Right ventricle myocardium inferior (tissue), 1 donor: Measurements from ENCODE around the gene GJB4. TPM values are rescaled to one million over a fixed set of nuclear protein-coding genes. Genes with fewer than 3 reads are reported as not detected.
"Not testable (repeated sequence)": the region's sequence is repeated elsewhere in the genome, so short reads cannot be mapped to it uniquely, and the experiment has no call there.

ENCODE experiments used
- ATAC-seq: fragments of 200-7000 bp; cut with Tn5 transposase; one replicate; pipeline ENCODE4 v1.9.1; 2020; ENCODE audit warnings: mild to moderate bottlenecking, moderate library complexity
- DNase-seq: peaks from one replicate; pipeline ENCODE4 v3.0.0; 2021; ENCODE audit errors: missing footprints
- intact Hi-C: fragments of 100-400 bp; cut with DNase I; formaldehyde crosslinking; loops from one replicate; pipeline ENCODE4 v1.11.0; 2022
- long read RNA-seq: library from polyadenylated mRNA; unstranded; transcript quantifications from one replicate; pipeline ENCODE4 v2.0.0, GENCODE V29; 2021
- total RNA-seq: library from RNA; stranded (reverse); fragmentation: NEBNext Ultra II Directional; extraction: Animal tissue kit (Norgen Biotek cat#: 25700); gene quantifications from one replicate; pipeline ENCODE4 v1.2.1, GENCODE V29; 2021
- donor health status: DM: no; HTN: yes; CAD: no; lungs with severe emphysema.

GJB4 gene
- not detected for total RNA-seq
- long read RNA-seq, result 0 reads

DNA sequence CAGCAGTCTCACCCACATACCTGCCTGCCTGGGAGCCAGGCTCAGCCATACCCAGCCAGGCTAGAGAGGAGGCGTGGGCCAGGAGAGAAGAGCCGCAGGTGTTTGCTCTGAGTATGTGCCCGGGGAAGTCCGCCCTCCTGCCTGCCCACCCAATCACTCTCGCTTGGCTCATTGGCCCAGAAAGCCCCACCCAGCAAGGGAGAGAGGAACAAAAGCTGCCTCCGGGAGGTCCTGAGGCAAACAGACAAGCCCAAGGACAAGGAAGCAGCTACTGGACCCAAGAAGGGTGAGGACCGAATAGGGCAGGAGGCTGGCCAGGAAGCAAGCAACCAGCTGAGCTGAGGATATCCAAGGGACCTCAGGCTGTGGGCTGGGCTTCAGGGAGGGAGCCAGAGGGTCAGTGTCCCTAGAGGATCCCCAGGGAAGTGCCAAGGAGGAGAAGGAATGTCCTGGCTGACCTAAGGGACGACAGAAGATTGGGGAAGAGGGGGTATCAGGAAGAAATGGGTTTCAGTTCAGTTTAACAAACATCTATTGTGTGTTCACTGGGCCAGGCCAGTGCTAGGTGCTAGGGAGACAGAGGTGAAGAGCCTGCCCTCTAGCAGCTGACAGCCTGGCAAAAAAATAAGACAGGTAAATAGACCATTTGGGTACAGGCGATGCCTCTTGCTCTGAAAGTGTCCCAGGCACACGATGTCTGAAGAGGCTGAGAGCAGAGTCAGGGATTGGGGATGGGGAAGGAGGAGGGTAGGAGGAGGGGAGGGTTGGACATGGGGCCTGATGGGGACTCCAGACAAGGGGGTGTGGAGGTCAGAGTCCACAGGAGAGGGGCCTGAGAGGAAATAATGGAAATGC, at the start of gene GJB4:
TSS of gene GJB4 (plus strand) at position 238 of the 855 bp plus-strand sequence. CDS start 1,515 bp downstream, outside the sequence.
- no peak for ATAC-seq
- DNase-seq, result no peak
- intact Hi-C loops, result no loop called here

DNA sequence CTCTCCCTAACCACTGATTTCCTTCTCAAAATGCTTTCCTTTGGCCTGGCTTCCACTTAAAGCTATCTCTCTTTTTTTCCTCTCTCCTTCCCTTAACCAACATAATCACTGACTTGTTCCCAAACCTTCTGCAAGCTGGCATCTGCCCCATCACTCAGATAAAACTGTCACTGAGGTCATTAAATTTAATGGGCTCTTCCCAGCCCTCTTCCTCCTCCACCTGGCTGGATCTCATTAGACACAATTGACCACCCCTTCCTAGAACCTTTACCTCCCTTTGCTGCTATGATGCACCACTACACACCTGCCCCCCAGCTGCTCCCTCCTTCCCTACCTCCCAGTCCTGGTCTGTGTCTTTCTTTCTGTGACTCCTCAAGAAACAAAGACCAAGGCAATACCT, 48.7 kb upstream of the GJB4 start:
- ATAC-seq (no peak), DNase-seq (no peak)
- intact Hi-C loops, result no loop called here

DNA sequence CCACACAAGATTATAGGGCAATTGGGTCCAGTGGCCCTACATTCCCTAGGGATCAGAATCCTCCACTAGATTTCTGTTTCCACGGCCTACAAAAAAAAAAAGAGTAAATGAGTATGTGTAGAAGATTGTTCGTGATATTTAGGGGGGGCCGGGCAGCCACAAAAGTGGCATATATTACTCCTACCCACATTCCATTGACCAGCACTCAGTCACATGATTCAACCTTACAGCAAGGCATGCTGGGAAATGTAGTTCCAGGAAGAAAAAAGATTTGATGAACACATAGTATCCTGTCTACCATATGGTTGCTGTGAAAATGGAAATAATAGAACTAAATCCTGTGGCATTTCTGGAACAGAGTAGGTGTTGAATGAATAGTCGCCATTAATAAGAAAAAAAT, 48.1 kb upstream of the GJB4 start:
- intact Hi-C loops, result no loop called here
- no peak for ATAC-seq
- DNase-seq, result no peak

DNA sequence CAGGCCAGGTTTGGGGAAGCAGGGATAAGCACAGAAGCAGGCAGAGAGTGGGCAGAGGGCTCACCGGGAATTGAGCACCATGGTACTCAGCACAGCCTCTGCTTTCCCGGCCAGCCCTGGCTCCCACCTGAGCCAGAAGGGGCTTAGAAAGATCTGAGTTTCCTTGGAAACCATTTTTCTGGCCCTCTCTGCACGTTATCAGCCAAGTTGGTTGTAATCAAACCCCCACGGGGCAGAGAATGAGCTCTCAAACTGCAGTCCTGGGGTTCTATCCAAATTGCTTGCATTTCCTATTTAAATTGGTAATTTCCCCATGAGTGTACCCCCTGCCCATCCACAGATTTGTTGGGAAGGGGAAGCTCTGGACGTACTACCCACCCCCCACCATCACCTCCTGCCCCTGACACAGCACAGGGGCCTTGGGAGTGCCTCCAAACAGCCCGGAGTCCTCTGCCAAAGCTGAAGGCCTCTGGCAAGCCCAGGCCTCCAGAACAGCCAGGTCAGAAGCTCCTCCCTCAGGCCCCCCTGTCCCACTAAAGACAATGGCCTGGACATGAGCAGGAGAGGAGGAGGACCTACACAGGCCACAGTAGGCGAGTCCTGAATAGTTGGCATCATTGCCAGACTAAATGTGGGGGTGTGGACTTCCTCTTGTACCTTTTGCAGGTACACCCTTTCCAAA, 47.4 kb upstream of the GJB4 start:
- ATAC-seq (peak; percentile 39), DNase-seq (no peak)
- intact Hi-C loops, result no loop called here

DNA sequence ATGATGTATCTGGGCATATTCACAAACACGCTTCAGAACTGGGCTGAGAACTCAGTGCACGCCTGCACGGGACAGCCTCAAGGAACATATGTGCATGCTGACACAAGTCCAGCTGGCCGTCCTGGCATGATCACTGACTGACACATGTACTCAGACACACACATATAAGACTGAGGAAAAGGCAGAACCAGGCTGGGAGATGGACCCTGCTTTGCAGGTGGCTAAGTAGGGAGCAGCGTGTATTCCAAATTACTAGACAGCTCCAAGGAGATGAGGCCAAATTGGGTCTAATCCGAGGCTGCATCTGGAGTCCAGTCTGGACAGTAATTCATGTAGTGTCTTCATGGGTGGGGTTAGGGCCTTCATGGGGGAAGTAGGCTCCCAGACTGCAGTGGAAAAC, 46.1 kb upstream of the GJB4 start:
- ATAC-seq, result no peak
- DNase-seq, result no peak
- intact Hi-C loops, result no loop called here

DNA sequence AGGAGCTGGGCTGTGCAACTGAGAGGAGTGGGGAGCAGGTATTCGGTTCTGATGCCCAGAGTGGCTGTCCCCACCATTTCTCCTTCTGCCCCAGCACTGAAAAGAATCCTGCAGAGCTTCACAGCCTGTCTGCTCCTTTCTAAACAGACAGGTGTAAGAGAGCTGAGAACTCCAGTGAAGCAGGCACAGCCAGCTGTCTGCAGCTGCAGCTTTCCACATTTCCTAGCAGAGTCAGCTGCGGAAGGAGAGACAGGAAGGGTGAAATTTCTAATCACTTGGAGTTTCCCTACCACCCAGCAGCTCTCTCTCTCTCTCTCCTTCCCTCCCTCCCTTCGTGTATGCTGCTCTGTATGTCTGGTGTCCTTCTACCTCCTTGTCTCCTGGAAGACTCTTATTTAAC, 45.2 kb upstream of the GJB4 start:
- intact Hi-C loops, result no loop called here
- no peak for ATAC-seq
- DNase-seq, result no peak

DNA sequence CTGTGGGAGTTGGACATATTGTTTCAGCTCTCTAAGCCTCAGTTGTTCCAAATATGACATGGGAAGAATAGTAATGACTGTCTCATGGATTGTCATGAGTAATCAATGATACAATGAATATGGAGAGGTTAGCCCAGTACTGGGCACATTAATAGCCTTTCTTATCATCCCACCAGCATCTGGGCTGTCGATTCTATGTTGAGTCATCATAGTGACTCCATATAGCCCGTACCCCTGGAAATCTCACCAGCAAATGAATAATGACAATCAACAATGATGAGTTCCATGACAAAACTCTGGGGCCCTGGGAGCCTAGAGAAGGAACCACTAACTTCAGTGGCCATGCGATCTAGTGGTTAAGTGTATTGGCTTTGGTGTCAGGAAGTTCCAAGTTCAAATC, 44.4 kb upstream of the GJB4 start:
- intact Hi-C loops, result no loop called here

DNA sequence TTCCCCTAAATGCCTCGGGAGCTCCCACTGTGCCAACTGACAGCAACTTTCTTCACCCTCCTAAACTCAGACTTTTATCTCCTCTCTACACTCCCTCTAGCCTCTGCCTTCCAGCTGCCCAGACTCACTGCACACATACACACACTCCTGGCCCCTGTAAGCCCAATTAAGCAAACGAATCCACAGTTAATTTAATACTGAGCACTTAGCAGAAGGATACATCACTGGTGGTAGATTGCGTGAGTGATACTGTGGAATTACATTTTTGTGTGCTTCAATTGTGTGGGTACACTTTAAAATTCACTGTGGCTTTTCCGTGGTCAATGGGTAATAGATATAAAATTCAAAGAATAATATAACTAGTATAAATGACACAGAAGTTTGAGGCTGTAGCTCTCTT, 38.3 kb upstream of the GJB4 start:
- DNase-seq (no peak), ATAC-seq (no peak)
- intact Hi-C loops, result no loop called here

More for the DNA sequence above, 44.4 kb upstream of the GJB4 start:
- DNase-seq, result no peak
- ATAC-seq, result no peak

DNA sequence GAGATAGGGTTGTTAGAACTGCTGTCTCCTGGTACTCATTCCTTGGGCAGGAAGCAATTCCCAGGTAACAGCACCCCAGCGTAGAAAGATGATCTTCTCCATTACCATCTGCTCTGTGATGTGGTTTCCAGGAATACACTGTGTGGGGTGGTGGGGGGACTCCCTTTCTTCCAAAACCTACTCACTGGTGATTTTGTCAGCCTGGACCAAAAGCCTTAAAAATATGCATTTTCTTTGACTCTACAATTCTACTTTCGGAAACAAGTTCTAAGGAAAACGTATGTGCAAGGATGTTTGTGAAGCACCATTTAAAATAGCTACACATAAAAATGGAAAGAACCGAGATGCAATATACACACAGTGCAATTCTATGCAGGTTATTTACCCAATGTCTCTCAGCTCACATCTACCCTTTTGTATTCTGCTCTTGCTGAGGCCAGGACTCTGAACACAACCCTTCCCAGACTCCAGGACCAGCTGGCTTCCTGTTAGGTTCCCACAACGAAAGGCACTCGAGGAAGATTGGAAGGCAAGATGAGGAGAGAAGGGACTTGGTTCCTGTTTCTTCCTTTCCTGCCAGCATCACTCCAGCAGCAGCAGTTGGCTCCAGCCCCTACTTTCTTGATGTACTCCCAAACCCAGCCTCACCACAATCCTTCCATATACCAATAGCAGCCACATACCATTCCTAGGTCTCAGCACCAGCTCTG, 37.7 kb upstream of the GJB4 start:
- ATAC-seq, result no peak
- intact Hi-C loops, result no loop called here
- no peak for DNase-seq

DNA sequence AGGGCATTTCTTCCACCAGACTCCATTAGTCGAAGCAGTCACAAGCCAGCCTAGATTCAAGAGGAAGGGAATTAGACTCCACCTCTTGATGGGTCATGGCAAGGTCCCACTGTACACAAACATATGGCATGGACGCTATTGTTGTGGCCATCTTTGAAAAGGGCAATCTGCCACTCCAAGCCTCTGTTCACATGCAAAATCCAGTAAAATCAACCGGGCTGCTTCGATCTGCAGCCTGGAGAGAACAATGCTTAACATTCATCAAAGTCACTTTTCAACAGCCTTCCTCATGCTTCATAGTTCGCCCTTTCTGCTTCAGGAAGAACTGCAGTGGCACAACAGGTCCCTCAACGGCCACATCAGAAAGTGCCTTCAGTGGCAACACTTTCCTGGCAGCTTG, 32.7 kb upstream of the GJB4 start:
- DNase-seq (no peak), ATAC-seq (no peak)
- intact Hi-C loops, result no loop called here

DNA sequence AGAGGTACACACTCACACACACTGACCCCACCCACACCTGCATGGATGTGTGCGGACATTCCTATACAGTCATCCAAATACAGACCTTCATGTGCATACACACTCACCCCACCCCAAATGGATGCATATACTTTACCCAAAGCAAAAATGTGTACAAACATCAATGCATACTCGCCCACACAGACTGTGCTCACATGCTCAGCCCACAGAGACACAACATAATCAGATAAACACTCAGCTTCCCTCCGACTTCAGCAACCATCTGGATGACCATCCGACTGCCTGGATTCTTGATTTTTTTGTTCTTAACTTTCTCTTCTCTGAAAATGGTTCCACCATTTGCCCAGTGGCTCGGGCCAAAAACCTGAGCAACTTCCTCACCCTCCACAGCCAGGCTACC, 29.1 kb upstream of the GJB4 start:
- ATAC-seq (no peak), DNase-seq (no peak)
- intact Hi-C loops, result no loop called here

DNA sequence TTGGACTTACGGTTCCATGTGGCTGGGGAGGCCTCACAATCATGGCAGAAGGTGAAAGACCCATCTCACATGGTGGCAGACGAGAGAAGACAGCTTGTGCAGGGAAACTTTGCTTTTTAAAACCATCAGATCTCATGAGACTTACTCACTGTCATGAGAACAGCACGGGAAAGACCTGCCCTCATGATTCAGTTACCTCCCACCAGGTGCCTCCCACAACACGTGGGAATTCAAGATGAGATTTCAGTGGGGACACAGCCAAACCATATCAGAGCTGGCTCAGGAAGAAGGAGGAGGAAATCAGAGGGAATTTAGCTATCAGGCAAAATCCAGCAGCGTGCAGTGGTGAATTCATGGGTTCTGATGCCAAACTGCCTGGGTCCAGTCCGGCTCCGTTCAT, 26.7 kb upstream of the GJB4 start:
- DNase-seq, ATAC-seq, intact Hi-C loops: not testable (repeated sequence)

DNA sequence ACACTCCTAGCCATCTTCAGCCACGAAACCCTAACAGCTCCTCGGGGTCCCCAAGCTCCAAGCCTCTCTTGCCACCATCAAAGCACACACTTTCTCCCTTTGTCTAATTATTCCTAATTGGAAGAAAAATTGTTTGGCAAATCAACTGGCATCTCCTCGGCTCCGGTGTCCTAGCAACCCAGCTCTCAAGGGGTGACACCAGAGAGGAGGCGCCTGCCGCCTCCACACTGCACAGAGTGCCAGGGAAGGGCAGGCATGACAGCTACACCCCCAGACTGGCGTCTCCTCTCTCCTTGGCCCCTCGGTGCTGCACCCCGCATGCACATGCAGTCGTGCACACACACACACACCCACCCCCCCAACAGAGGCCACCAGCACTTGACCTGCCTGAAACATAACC, 22.8 kb upstream of the GJB4 start:
- DNase-seq (no peak), ATAC-seq (no peak)
- intact Hi-C loops, result loop anchor here (2.0 kb wide), 1 partner anchor 56 kb away; no protein-coding TSS in a partner anchor

DNA sequence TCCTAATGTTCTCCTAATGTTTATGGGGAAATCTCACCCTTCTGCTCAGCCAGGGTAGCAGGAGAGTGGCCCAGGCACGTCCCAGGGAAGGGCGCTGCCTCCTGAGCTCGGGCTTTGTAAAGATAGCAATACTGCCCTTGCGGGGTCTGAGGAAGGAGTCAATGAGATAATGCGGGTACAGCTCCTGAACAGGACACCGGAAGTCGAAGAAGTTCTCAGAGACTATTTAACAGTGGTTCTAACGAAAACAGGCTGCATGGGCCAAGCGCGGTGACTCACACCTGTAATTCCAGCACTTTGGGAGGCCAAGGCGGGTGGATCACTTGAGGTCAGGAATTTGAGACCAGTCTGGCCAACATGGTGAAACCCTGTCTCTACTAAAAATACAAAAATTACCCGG, 22.3 kb upstream of the GJB4 start:
- ATAC-seq, DNase-seq: not testable (repeated sequence)
- intact Hi-C loops, result loop anchor here (2.0 kb wide), 1 partner anchor 56 kb away; no protein-coding TSS in a partner anchor

DNA sequence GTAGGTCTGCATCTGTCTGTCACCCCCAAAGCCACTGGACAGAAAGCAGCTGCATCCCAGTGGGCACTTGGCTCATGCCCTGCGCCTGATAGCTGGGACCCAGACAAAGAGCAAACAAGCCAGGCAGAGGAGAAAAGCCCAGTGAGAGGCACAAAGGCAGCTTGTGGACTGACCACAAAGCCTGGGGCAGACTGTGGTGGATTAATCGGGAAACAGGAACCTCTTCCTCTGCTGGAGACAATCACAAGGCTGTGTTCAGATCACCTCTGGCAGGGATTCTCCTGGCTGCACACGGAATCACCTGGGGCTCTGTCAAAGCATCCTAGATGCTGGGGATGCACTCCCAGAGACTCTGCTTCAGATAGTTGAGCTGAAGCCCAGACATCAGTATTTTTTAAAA, 19.9 kb upstream of the GJB4 start:
- intact Hi-C loops, result loop anchor here (5.0 to 10.0 kb wide), 2 partner anchors 285 to 1107 kb away; no protein-coding TSS in a partner anchor
- no peak for ATAC-seq
- no peak for DNase-seq

DNA sequence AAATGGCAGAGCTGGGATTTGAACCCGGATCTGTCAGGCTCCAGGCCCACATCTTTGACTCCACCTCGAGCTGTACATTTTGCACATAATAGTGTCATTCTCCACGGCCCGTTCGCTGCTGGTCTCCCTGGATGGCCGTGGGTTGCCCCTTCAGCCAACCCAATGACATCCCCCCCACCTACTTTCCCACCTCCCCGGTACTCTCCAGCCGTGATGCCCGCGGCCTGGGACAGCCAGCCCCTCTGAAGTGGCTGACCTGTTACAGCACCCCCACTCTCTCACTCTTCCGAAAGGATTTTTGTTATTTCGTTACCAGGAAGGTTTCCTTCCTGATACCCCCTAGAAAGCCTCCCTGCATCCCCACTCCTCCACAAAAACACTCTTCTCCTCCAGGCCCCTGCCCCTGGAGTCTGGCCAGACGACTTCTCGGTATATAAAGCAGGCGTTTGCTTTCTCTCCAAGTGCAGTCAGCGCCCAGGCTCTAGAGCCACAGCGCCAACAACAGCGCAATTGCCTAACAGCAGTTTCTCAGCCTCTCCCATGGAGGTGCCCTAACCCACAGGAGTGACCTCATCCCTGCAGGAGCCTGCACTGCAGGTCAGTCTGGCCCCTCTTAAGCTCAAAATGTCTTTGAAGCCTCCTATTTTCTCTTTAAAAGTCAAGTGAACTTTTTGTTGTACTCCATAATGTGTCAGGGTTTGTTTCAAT, 19.2 kb upstream of the GJB4 start:
- DNase-seq, result no peak
- ATAC-seq, result no peak
- intact Hi-C loops, result loop anchor here (5.0 to 10.0 kb wide), 2 partner anchors 286 to 1108 kb away; no protein-coding TSS in a partner anchor

DNA sequence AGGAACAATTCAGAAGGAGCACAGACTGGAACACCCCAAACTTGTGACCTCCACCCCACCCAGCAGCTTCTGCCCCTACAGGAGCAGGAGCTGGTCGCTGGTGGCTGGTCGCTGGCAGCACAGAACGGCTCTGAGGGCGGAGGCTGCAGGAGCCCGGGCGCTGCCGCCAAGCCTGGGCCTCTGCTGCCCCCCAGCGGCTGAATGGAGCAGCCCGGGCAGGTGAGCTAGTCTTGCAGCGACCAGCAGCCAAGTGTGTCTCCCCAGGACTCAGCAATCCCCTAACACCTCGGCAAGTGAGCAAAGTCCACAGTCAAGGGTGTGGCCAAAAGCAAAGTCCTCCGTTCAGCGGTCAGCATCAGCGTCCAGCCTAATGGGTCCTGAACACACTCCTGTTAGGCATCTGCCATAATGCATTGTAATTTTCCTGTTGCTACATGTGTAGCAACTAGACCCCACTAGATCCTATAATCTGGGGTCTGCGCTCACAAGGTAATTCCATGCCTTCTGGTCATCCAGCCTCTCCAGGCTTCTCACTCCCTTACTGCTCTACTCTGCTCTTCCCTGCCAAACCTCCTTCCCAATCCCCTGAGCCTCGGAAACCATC, 16.8 kb upstream of the GJB4 start:
- intact Hi-C loops, result loop anchor here (2.0 to 10.0 kb wide), 3 partner anchors 288 to 1110 kb away; no protein-coding TSS in a partner anchor
- peak; percentile 83 for ATAC-seq
- peak; percentile 81 for DNase-seq

DNA sequence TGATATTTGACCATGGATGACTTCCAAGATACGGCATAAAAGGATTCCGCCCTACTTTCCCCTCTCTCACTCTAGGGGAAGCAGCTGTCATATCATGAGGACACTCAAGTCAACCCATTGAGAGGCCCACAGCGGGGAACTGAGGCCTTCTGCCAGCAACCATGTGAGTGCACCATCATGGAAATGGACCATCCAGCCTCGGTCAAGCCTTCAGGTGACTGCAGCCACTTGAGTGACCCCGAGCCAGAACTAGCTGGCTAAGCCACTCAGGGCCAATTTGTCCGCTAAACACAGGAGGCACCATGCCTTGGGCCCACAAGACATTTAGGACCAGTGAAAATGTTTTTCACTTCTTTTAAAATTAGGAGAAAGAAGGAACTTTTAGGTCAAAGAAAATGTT, 15.8 kb upstream of the GJB4 start:
- intact Hi-C loops, result loop anchor here (2.0 to 10.0 kb wide), 3 partner anchors 289 to 1111 kb away; no protein-coding TSS in a partner anchor
- no peak for ATAC-seq

More for the DNA sequence above, 15.8 kb upstream of the GJB4 start:
- DNase-seq, result no peak
